ENCODE results near the gene CYLD.

- TF ChIP-seq CTCF (IDR thresholded peaks at IDR 0.05) (no peak), POLR2A (IDR thresholded peaks at IDR 0.05) (no peak)
Observed at GRCh38 chr16:50761267-50761666, 19.4 kb downstream of the CYLD start.

All from heart left ventricle (tissue), 13 donors.